Measurements from ENCODE around the gene CYP2A6. TPM values are rescaled to one million over a fixed set of nuclear protein-coding genes. Genes with fewer than 3 reads are reported as not detected.
"Not testable (repeated sequence)": the region's sequence is repeated elsewhere in the genome, so short reads cannot be mapped to it uniquely, and the experiment has no call there.

CYP2A6 gene
- total RNA-seq, 6 donors from 2014 or later = 1.5 to 11.6 (median 2.9) TPM; not detected in 1

- 85 to 86% methylated on average over 4 of the region's 4 CpGs for WGBS, 2 donors
- DNase-seq = no peak
- no peak for ATAC-seq (ENCODE audit: low FRiP score in 2 of 2)
These were observed 37.9 kb upstream of the CYP2A6 start for GRCh38 chr19:40888191-40888590.

GRCh38 chr19:40884187-40884931 lies 34.1 kb upstream of the CYP2A6 start:
- not testable (repeated sequence) for H3K36me3 ChIP-seq, H3K27ac ChIP-seq, H3K4me1 ChIP-seq, H3K4me3 ChIP-seq, DNase-seq, H3K9me3 ChIP-seq, H3K27me3 ChIP-seq
- no CpG with 5 or more reads among the region's 1 CpG for WGBS, 2 donors
- ATAC-seq (ENCODE audit: low FRiP score in 2 of 2) = peak in 1 of 2 donors; percentile 6

More at GRCh38 chr19:40888191-40888590, 37.9 kb upstream of the CYP2A6 start:
- no peaks in the 10 kb centered on the region for H3K4me1 ChIP-seq
- TF ChIP-seq POLR2A (IDR thresholded peaks at IDR 0.05) (no peak), POLR2AphosphoS5 (IDR thresholded peaks at IDR 0.05) (no peak), EP300 (IDR thresholded peaks at IDR 0.05) (no peak), CTCF (IDR thresholded peaks at IDR 0.05) (no peak)
- H3K27me3 ChIP-seq = no peaks in the 10 kb centered on the region
- H3K36me3 ChIP-seq = no peaks in the 10 kb centered on the region
- no peak overlapping the region for H3K27ac ChIP-seq
- no peak overlapping the region for H3K4me3 ChIP-seq
- no peaks in the 10 kb centered on the region for H3K9me3 ChIP-seq

GRCh38 chr19:40882062-40882461 lies 31.8 kb upstream of the CYP2A6 start, which contains the start of gene CYP2A7:
Gene CYP2A7, minus strand, starts transcription at chr19:40882231. Its CDS starts 21 bp downstream, at chr19:40882210.
- not testable (repeated sequence) for ATAC-seq (ENCODE audit: low FRiP score in 2 of 2); H3K9me3 ChIP-seq; H3K4me1 ChIP-seq; H3K4me3 ChIP-seq; H3K27me3 ChIP-seq; H3K27ac ChIP-seq; H3K36me3 ChIP-seq; DNase-seq
- 84 to 91% methylated on average over 3 of the region's 3 CpGs for WGBS, 2 donors

- not testable (repeated sequence) for H3K9me3 ChIP-seq; ATAC-seq (ENCODE audit: low FRiP score in 2 of 2); H3K27ac ChIP-seq; H3K27me3 ChIP-seq; H3K4me3 ChIP-seq; H3K4me1 ChIP-seq; DNase-seq; H3K36me3 ChIP-seq
- 73 to 79% methylated on average over 4 of the region's 4 CpGs for WGBS, 2 donors
These were observed 29.1 kb upstream of the CYP2A6 start for GRCh38 chr19:40879349-40879748.

- ATAC-seq (ENCODE audit: low FRiP score in 2 of 2) (peak; percentile 76 to 88), DNase-seq (peak; percentile 75 to 96)
- H3K36me3 ChIP-seq, H3K27me3 ChIP-seq, H3K4me1 ChIP-seq, H3K9me3 ChIP-seq: not testable (repeated sequence)
- H3K4me3 ChIP-seq = peak overlapping the region in 1 of 4 donors; percentile 20
- 6% methylated on average over 14 to 15 of the region's 23 CpGs for WGBS, 2 donors
- peak overlapping the region in 1 of 4 donors; percentile 17 for H3K27ac ChIP-seq
These were observed 25.3 kb upstream of the CYP2A6 start for GRCh38 chr19:40875526-40875951.

GRCh38 chr19:40874874-40875273 lies 24.6 kb upstream of the CYP2A6 start:
- H3K27ac ChIP-seq; H3K27me3 ChIP-seq; DNase-seq; H3K36me3 ChIP-seq; H3K4me1 ChIP-seq; ATAC-seq (ENCODE audit: low FRiP score in 2 of 2); H3K9me3 ChIP-seq: not testable (repeated sequence)
- H3K4me3 ChIP-seq = peak overlapping the region in 1 of 4 donors; percentile 20
- 58 to 63% methylated on average over 1 to 2 of the region's 4 CpGs for WGBS, 2 donors

GRCh38 chr19:40873873-40874272 lies 23.6 kb upstream of the CYP2A6 start:
- not testable (repeated sequence) for DNase-seq; H3K27ac ChIP-seq; H3K4me1 ChIP-seq; H3K27me3 ChIP-seq; H3K4me3 ChIP-seq; H3K9me3 ChIP-seq; H3K36me3 ChIP-seq; ATAC-seq (ENCODE audit: low FRiP score in 2 of 2)
- 88% methylated on average over 2 of the region's 2 CpGs for WGBS, 2 donors

GRCh38 chr19:40872209-40872608 lies 22.0 kb upstream of the CYP2A6 start:
- TF ChIP-seq EP300 (IDR thresholded peaks at IDR 0.05) = no peak
- no peak for TF ChIP-seq CTCF (IDR thresholded peaks at IDR 0.05)
- no peak for TF ChIP-seq POLR2A (IDR thresholded peaks at IDR 0.05)
- no peak for TF ChIP-seq POLR2AphosphoS5 (IDR thresholded peaks at IDR 0.05)
- ATAC-seq (ENCODE audit: low FRiP score in 2 of 2) = no peak
- Histone ChIP-seq H3K9me3 (no peaks in the 10 kb centered on the region), H3K4me3 (no peak overlapping the region), H3K36me3 (no peaks in the 10 kb centered on the region), H3K27me3 (no peaks in the 10 kb centered on the region), H3K4me1 (no peaks in the 10 kb centered on the region), H3K27ac (no peak overlapping the region)
- WGBS, 2 donors = 82 to 83% methylated on average over 2 of the region's 2 CpGs
- no peak for DNase-seq

All from upper lobe of left lung (tissue), 6 donors.